GM23248 (cell line): ENCODE measurements around the gene FLOT2.

ENCODE experiments used
- EZH2 ChIP-seq: fragments of 200-600 bp; sonication (generic); IDR thresholded peaks from 2 replicates; pipeline ENCODE4 v1.6.1; 2018; ENCODE audit warnings: antibody characterized with exemption, mild to moderate bottlenecking; ENCODE audit not compliant: insufficient read depth, poor library complexity, severe bottlenecking
- EZH2phosphoT487 ChIP-seq: fragments of 200-600 bp; sonication (generic); IDR thresholded peaks from 2 replicates; pipeline ENCODE4 v1.6.1; 2018; ENCODE audit warnings: antibody characterized with exemption, moderate library complexity, mild to moderate bottlenecking, low read depth; ENCODE audit not compliant: insufficient read depth

DNA sequence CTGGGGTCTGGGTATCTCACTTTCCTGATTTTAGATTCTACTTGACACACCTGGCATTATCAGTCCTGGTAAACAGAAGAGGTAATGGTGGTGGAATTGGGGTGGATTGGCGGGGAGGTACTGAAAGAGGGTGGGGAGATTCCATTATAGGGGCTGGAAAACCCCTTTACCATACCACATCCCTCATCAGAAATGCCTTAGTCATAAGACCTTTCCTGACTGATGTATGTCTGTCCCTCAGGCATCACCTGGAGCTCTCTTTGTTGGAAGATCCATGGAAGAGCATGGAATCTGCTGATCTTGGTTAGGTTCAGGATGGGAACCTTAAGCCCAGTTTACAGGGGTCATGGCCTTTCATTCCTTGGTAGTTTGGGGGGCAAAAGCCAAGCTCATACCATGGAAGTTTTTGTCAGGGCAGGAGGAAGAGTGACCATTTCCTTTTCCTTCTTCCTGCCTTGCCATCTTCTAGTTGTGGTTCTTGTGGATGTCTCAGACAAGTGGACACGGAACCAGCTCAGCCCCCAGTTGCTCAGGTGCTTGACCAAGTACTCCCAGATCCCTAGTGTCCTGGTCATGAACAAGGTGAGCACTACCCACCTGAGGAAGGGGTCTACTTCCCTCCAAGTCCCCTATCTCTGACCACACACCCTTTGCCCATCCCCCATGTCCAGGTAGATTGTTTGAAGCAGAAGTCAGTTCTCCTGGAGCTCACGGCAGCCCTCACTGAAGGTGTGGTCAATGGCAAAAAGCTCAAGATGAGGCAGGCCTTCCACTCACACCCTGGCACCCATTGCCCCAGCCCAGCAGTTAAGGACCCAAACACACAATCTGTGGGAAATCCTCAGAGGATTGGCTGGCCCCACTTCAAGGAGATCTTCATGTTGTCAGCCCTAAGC is 39.4 kb downstream of the FLOT2 start:
- TF ChIP-seq EZH2: no peak
- no peak for TF ChIP-seq EZH2phosphoT487
